HG02759 (cell line): Measurements from ENCODE around the gene ZNF382.

Experiments used
- ATAC-seq: cut with Tn5 transposase; IDR thresholded peaks from one replicate; pipeline ENCODE4 v1.9.1; 2021; ENCODE audit warnings: mild to moderate bottlenecking, moderate library complexity; ENCODE audit not compliant: unreplicated experiment

ZNF382 gene

GRCh38 chr19:36674201-36674600 is 69.1 kb downstream of the ZNF382 start:
- ATAC-seq: no peak

- ATAC-seq: no peak
Observed at GRCh38 chr19:36679455-36679854, 74.3 kb downstream of the ZNF382 start.
